ENCODE data around the gene ITGAE.

GRCh38 chr17:3770466-3770865 lies 30.5 kb downstream of the ITGAE start:
- TF ChIP-seq EZH2 (IDR thresholded peaks at IDR 0.05; ENCODE audit: insufficient read depth, poor library complexity, severe bottlenecking) (no peak), EZH2phosphoT487 (IDR thresholded peaks at IDR 0.05; ENCODE audit: insufficient read depth, low read depth) (no peak)
